OCI-LY1 (cell line): ENCODE measurements around the gene USP13.
"Not testable (repeated sequence)": the region's sequence is repeated elsewhere in the genome, so short reads cannot be mapped to it uniquely, and the experiment has no call there.

Experiments
- EZH2 ChIP-seq: fragments of 200-600 bp; sonication (generic), shearing (Covaris generic); IDR thresholded peaks from 2 replicates; pipeline ENCODE4 v1.8.0; 2017; ENCODE audit warnings: borderline replicate concordance, mixed run types, mild to moderate bottlenecking, antibody characterized with exemption, low read length, moderate library complexity, mixed read lengths
- TF ChIP-seq, protein P1 (sequence below): fragments of 200-600 bp; sonication (generic), shearing (Covaris generic); IDR thresholded peaks from 2 replicates; pipeline ENCODE4 v1.5.1; 2017; ENCODE audit warnings: mild to moderate bottlenecking, antibody characterized with exemption, low read length, moderate library complexity, mixed read lengths

DNA sequence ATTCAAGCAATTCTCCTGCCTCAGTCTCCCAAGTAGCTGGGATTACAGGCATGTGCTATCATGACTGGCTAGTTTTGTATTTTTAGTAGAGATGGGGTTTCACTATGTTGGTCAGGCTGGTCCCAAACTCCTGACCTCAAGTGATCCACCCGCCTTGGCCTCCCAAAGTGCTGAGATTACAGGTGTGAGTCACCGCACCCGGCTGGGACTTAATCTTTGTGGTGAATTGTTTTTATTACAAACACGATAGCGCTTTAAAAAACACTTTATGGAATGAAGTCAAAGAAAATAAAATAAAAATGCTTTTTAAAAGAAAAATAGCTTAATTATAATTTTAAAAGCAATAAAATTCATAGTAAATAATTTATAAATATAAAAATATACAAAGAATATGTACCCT is 130.0 kb downstream of the USP13 start:
- TF ChIP-seq, protein P1, sequence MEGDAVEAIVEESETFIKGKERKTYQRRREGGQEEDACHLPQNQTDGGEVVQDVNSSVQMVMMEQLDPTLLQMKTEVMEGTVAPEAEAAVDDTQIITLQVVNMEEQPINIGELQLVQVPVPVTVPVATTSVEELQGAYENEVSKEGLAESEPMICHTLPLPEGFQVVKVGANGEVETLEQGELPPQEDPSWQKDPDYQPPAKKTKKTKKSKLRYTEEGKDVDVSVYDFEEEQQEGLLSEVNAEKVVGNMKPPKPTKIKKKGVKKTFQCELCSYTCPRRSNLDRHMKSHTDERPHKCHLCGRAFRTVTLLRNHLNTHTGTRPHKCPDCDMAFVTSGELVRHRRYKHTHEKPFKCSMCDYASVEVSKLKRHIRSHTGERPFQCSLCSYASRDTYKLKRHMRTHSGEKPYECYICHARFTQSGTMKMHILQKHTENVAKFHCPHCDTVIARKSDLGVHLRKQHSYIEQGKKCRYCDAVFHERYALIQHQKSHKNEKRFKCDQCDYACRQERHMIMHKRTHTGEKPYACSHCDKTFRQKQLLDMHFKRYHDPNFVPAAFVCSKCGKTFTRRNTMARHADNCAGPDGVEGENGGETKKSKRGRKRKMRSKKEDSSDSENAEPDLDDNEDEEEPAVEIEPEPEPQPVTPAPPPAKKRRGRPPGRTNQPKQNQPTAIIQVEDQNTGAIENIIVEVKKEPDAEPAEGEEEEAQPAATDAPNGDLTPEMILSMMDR: not testable (repeated sequence)
- TF ChIP-seq EZH2: not testable (repeated sequence)
